ENCODE measurements around the gene DYSF. TPM values are rescaled to one million over a fixed set of nuclear protein-coding genes. Genes with fewer than 3 reads are reported as not detected.

Gene DYSF
- total RNA-seq, 1 experiment from 2014 or later: 0.89 TPM

DNA sequence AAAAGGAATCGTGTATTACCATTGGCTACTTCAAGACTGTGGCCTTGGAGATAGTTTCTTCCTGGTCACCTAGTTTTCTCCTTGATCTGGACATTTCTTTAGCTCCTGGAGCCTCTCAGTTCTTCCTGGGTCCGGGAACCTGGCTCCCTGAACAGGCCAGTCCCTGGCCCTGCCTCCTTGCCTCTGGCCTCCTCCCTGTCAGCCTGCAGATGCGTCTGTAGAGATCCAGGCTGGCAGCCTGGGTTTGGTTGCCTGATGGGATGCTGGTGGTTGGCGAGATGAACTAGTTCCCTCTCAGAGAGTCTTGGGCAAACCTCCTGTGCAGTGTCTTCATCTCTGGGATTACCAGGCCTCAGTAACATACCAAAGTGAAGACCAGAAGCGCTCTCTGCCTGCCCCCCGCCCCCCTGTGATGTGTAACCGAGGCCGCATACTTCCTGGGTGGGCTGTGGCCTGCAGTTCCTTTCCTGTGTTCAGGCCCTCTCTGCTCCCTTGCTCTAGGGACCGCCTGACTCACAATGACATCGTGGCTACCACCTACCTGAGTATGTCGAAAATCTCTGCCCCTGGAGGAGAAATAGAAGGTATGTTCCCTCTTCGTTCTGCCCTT lies 85.4 kb downstream of the DYSF start (continued):
- no peak for TF ChIP-seq EZH2phosphoT487 (IDR thresholded peaks at IDR 0.05; ENCODE audit: borderline replicate concordance)
- TF ChIP-seq YY1 (IDR thresholded peaks at IDR 0.05; ENCODE audit: extremely low read depth, insufficient replicate concordance, low read depth, low read length): no peak
- TF ChIP-seq SP1 (IDR thresholded peaks at IDR 0.05; ENCODE audit: low read depth): no peak
- TF ChIP-seq, protein P1, sequence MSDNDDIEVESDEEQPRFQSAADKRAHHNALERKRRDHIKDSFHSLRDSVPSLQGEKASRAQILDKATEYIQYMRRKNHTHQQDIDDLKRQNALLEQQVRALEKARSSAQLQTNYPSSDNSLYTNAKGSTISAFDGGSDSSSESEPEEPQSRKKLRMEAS (IDR thresholded peaks at IDR 0.05): no peak

DNA sequence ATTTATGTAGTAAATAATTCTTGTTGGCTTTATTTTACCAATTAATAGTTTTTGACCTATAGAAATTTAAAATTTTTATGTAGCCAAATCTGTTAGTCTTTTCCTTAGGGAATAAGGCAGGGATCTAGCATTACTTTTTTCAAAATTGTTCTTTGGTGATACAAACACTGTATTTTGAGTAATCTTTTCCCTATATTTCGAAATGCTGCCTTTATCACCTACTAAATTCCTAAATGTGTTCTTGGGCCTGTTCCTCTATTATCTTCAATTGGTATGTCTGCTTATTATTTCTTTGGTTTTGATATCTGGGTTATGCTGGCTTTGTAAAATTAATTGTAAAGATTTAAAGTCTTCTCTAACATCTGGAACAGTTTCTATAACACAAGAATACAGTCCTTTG lies 87.5 kb downstream of the DYSF start:
- Histone ChIP-seq H3K27me3 (ENCODE audit: insufficient read depth, low read length) (no peaks in the 10 kb centered on the region), H3K36me3 (ENCODE audit: control insufficient read depth in 1 of 2, insufficient read depth in 2 of 2, low read length in 2 of 2) (no peaks in the 10 kb centered on the region), H3K9ac (ENCODE audit: low read length) (no peak overlapping the region), H3K4me3 (replicated peaks in 1 of 2; ENCODE audit: low read depth in 1 of 2, low read length in 2 of 2) (no peak overlapping the region), H3K27ac (ENCODE audit: low read depth, low read length) (no peak overlapping the region), H3K9me2 (ENCODE audit: insufficient read depth) (no peaks in the 10 kb centered on the region), H3K79me2 (ENCODE audit: insufficient read depth, low read length) (no peaks in the 10 kb centered on the region), H4K20me1 (ENCODE audit: insufficient read depth) (no peaks in the 10 kb centered on the region), H3K4me2 (ENCODE audit: low read length) (no peak overlapping the region), H3K4me1 (ENCODE audit: control insufficient read depth in 1 of 2, insufficient read depth in 2 of 2, low read length in 2 of 2) (peaks cover 2 to 11% of the 10 kb centered on the region in 2 experiments; a peak in 3 of 4 replicates), H3K9me3 (ENCODE audit: control insufficient read depth in 1 of 2, insufficient read depth in 1 of 2, low read depth in 1 of 2, low read length in 2 of 2) (no peaks in the 10 kb centered on the region), H2AFZ (ENCODE audit: low read depth, low read length, poor library complexity, severe bottlenecking) (no peak overlapping the region)
- no TSS peak for BruUV-seq (replicated peaks)
- no peak for ATAC-seq
- DNase-seq (ENCODE audit: low read depth, low spot score): no peak
- CTCF ChIA-PET: interaction anchor here (1.5 to 2.0 kb wide), 2 partner anchors 10 to 241 kb away, joined by 4 to 5 read pairs; no protein-coding TSS in a partner anchor
- POLR2A ChIA-PET: no interaction called here
- intact Hi-C loops (cut with micrococcal nuclease): no loop called here
- RAD21 ChIA-PET (ENCODE audit: low non-redundant PET in 1 of 2, low total read pairs in 2 of 2, uncharacterized antibody in 2 of 2, unreplicated experiment in 2 of 2): no interaction called here
- TF ChIP-seq YY1 (IDR thresholded peaks at IDR 0.05; ENCODE audit: extremely low read depth, insufficient replicate concordance, low read depth, low read length) (no peak), TCF7L2 (IDR thresholded peaks at IDR 0.05; ENCODE audit: borderline replicate concordance, extremely low read depth, insufficient read depth, insufficient read length) (no peak), SRF (IDR thresholded peaks at IDR 0.05; ENCODE audit: low read depth) (no peak), SIN3A (IDR thresholded peaks at IDR 0.05; ENCODE audit: low read depth) (no peak), ZFX (IDR thresholded peaks at IDR 0.05) (no peak), CEBPB (IDR thresholded peaks at IDR 0.05; ENCODE audit: low read depth) (no peak), POLR2A (IDR thresholded peaks at IDR 0.05; ENCODE audit: borderline replicate concordance, extremely low read depth, insufficient read depth, insufficient read length) (no peak), ZNF274 (IDR thresholded peaks at IDR 0.05; ENCODE audit: low read depth, low read length) (no peak), EZH2 (IDR thresholded peaks at IDR 0.05) (no peak), EZH2phosphoT487 (IDR thresholded peaks at IDR 0.05; ENCODE audit: borderline replicate concordance) (no peak), SP1 (IDR thresholded peaks at IDR 0.05; ENCODE audit: low read depth) (no peak), CBX3 (IDR thresholded peaks at IDR 0.05; ENCODE audit: low read depth) (no peak), REST (IDR thresholded peaks at IDR 0.05; ENCODE audit: low read depth) (no peak), JUND (IDR thresholded peaks at IDR 0.05) (no peak), EGR1 (IDR thresholded peaks at IDR 0.05; ENCODE audit: low read depth) (no peak), FOSL1 (IDR thresholded peaks at IDR 0.05; ENCODE audit: low read depth) (no peak), ELF1 (IDR thresholded peaks at IDR 0.05; ENCODE audit: borderline replicate concordance, low read depth) (no peak)
- TF ChIP-seq, protein P2, sequence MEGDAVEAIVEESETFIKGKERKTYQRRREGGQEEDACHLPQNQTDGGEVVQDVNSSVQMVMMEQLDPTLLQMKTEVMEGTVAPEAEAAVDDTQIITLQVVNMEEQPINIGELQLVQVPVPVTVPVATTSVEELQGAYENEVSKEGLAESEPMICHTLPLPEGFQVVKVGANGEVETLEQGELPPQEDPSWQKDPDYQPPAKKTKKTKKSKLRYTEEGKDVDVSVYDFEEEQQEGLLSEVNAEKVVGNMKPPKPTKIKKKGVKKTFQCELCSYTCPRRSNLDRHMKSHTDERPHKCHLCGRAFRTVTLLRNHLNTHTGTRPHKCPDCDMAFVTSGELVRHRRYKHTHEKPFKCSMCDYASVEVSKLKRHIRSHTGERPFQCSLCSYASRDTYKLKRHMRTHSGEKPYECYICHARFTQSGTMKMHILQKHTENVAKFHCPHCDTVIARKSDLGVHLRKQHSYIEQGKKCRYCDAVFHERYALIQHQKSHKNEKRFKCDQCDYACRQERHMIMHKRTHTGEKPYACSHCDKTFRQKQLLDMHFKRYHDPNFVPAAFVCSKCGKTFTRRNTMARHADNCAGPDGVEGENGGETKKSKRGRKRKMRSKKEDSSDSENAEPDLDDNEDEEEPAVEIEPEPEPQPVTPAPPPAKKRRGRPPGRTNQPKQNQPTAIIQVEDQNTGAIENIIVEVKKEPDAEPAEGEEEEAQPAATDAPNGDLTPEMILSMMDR (IDR thresholded peaks at IDR 0.05 in 2 of 3, conservative IDR thresholded peaks at IDR 0.05 in 1 of 3; ENCODE audit: borderline replicate concordance in 1 of 3, insufficient read depth in 1 of 3, low read depth in 2 of 3, low read length in 2 of 3): no peak
- TF ChIP-seq, protein P3, sequence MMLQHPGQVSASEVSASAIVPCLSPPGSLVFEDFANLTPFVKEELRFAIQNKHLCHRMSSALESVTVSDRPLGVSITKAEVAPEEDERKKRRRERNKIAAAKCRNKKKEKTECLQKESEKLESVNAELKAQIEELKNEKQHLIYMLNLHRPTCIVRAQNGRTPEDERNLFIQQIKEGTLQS (IDR thresholded peaks at IDR 0.05): no peak
